ENCODE measurements around the gene TWF2. TPM values are rescaled to one million over a fixed set of nuclear protein-coding genes. Genes with fewer than 3 reads are reported as not detected.

TWF2 gene
- total and polyA plus RNA-seq, 2 of the 13 experiments (the other 11 are each of a cell fraction or from before 2014, with no cell fraction given) = 45.5 to 108 TPM

DNA sequence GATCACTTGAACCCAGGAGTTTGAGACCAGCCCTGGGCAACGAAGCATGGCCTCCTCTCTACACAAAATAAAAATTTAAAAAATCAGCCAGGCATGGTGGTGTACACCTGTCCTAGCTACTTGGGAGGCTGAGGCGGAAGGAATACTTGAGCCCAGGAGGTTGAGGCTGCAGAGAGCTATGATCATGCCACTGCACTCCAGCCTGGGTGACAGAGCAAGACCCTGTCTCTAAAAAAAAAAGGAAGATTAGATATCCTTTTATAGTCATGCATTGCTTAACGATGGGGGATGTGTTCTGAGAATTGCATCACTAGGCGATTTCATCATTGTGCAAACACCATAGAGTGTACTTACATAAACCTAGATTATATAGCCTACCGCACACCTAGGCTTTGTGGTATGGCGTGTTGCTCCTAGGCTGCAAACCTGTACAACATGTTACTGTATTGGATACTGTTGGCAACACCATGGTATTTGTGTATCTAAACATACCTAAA is 28.4 kb downstream of the TWF2 start (continued):
- TF ChIP-seq TEAD3 (CRISPR knock-in tag; optimal IDR thresholded peaks at IDR 0.05; ENCODE audit: borderline replicate concordance) (peak; percentile 73), ZNF367 (CRISPR knock-in tag; IDR thresholded peaks at IDR 0.05; ENCODE audit: borderline replicate concordance) (no peak), TBL1XR1 (IDR thresholded peaks at IDR 0.05; ENCODE audit: borderline replicate concordance, low read length, partially characterized antibody) (peak; percentile 95), ZNF775 (CRISPR knock-in tag; IDR thresholded peaks at IDR 0.05; ENCODE audit: borderline replicate concordance) (no peak), ZNF724P (CRISPR knock-in tag; IDR thresholded peaks at IDR 0.05; ENCODE audit: borderline replicate concordance) (0 out of 2 replicates have a peak, but pooled peaks have one; percentile 47), ZNF713 (CRISPR knock-in tag; IDR thresholded peaks at IDR 0.05) (no peak), SCMH1 (CRISPR knock-in tag; IDR thresholded peaks at IDR 0.05; ENCODE audit: borderline replicate concordance) (no peak), CCAR2 (optimal IDR thresholded peaks at IDR 0.05; ENCODE audit: low read depth, low read length) (no peak), RARA (CRISPR knock-in tag; IDR thresholded peaks at IDR 0.05) (peak; percentile 94), GATA4 (IDR thresholded peaks at IDR 0.05; ENCODE audit: borderline replicate concordance, low read depth) (no peak), NFE2 (CRISPR knock-in tag; IDR thresholded peaks at IDR 0.05) (no peak), ZNF460 (CRISPR knock-in tag; IDR thresholded peaks at IDR 0.05; ENCODE audit: borderline replicate concordance) (peak; percentile 57; the same call in 1 of the 2 replicates), ZMAT3 (CRISPR knock-in tag; conservative IDR thresholded peaks at IDR 0.05) (peak; percentile 70; the same call in 1 of the 2 replicates), HMGA1 (CRISPR knock-in tag; conservative IDR thresholded peaks at IDR 0.05) (no peak), THAP11 (CRISPR knock-in tag; IDR thresholded peaks at IDR 0.05) (peak; percentile 83), ZSCAN9 (CRISPR knock-in tag; IDR thresholded peaks at IDR 0.05; ENCODE audit: borderline replicate concordance) (peak; percentile 84; the same call in 1 of the 2 replicates)
- TF ChIP-seq, protein P1, sequence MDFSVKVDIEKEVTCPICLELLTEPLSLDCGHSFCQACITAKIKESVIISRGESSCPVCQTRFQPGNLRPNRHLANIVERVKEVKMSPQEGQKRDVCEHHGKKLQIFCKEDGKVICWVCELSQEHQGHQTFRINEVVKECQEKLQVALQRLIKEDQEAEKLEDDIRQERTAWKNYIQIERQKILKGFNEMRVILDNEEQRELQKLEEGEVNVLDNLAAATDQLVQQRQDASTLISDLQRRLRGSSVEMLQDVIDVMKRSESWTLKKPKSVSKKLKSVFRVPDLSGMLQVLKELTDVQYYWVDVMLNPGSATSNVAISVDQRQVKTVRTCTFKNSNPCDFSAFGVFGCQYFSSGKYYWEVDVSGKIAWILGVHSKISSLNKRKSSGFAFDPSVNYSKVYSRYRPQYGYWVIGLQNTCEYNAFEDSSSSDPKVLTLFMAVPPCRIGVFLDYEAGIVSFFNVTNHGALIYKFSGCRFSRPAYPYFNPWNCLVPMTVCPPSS (IDR thresholded peaks at IDR 0.05) = no peak
- TF ChIP-seq, protein P2, sequence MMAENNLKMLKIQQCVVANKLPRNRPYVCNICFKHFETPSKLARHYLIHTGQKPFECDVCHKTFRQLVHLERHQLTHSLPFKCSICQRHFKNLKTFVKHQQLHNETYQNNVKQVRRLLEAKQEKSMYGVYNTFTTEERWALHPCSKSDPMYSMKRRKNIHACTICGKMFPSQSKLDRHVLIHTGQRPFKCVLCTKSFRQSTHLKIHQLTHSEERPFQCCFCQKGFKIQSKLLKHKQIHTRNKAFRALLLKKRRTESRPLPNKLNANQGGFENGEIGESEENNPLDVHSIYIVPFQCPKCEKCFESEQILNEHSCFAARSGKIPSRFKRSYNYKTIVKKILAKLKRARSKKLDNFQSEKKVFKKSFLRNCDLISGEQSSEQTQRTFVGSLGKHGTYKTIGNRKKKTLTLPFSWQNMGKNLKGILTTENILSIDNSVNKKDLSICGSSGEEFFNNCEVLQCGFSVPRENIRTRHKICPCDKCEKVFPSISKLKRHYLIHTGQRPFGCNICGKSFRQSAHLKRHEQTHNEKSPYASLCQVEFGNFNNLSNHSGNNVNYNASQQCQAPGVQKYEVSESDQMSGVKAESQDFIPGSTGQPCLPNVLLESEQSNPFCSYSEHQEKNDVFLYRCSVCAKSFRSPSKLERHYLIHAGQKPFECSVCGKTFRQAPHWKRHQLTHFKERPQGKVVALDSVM (CRISPR knock-in tag; IDR thresholded peaks at IDR 0.05) = peak; percentile 90
- TF ChIP-seq, protein P3, sequence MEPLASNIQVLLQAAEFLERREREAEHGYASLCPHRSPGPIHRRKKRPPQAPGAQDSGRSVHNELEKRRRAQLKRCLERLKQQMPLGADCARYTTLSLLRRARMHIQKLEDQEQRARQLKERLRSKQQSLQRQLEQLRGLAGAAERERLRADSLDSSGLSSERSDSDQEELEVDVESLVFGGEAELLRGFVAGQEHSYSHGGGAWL (CRISPR knock-in tag; IDR thresholded peaks at IDR 0.05) = no peak
- TF ChIP-seq, protein P4, sequence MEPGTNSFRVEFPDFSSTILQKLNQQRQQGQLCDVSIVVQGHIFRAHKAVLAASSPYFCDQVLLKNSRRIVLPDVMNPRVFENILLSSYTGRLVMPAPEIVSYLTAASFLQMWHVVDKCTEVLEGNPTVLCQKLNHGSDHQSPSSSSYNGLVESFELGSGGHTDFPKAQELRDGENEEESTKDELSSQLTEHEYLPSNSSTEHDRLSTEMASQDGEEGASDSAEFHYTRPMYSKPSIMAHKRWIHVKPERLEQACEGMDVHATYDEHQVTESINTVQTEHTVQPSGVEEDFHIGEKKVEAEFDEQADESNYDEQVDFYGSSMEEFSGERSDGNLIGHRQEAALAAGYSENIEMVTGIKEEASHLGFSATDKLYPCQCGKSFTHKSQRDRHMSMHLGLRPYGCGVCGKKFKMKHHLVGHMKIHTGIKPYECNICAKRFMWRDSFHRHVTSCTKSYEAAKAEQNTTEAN (CRISPR knock-in tag; conservative IDR thresholded peaks at IDR 0.05) = no peak
- TF ChIP-seq, protein P5, sequence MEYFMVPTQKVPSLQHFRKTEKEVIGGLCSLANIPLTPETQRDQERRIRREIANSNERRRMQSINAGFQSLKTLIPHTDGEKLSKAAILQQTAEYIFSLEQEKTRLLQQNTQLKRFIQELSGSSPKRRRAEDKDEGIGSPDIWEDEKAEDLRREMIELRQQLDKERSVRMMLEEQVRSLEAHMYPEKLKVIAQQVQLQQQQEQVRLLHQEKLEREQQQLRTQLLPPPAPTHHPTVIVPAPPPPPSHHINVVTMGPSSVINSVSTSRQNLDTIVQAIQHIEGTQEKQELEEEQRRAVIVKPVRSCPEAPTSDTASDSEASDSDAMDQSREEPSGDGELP (IDR thresholded peaks at IDR 0.05; ENCODE audit: borderline replicate concordance, low read depth) = no peak
- TF ChIP-seq, protein P6, sequence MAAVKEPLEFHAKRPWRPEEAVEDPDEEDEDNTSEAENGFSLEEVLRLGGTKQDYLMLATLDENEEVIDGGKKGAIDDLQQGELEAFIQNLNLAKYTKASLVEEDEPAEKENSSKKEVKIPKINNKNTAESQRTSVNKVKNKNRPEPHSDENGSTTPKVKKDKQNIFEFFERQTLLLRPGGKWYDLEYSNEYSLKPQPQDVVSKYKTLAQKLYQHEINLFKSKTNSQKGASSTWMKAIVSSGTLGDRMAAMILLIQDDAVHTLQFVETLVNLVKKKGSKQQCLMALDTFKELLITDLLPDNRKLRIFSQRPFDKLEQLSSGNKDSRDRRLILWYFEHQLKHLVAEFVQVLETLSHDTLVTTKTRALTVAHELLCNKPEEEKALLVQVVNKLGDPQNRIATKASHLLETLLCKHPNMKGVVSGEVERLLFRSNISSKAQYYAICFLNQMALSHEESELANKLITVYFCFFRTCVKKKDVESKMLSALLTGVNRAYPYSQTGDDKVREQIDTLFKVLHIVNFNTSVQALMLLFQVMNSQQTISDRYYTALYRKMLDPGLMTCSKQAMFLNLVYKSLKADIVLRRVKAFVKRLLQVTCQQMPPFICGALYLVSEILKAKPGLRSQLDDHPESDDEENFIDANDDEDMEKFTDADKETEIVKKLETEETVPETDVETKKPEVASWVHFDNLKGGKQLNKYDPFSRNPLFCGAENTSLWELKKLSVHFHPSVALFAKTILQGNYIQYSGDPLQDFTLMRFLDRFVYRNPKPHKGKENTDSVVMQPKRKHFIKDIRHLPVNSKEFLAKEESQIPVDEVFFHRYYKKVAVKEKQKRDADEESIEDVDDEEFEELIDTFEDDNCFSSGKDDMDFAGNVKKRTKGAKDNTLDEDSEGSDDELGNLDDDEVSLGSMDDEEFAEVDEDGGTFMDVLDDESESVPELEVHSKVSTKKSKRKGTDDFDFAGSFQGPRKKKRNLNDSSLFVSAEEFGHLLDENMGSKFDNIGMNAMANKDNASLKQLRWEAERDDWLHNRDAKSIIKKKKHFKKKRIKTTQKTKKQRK (IDR thresholded peaks at IDR 0.05; ENCODE audit: low read length) = no peak
